Right atrium auricular region (tissue), 2 donors: Measurements from ENCODE around the gene KANSL3. TPM values are rescaled to one million over a fixed set of nuclear protein-coding genes. Genes with fewer than 3 reads are reported as not detected.

Experiments used
- DNase-seq: peaks from one replicate; pipeline ENCODE4 v3.0.0-alpha.2; 2019; ENCODE audit warnings: low spot score
- H3K27ac ChIP-seq, 2 donors: fragments of 200-600 bp; sonication (generic); 1 replicate in 1 of 2; 2 replicates in 1 of 2; pipeline ENCODE4 v1.5.1; 2016 to 2019
- H3K27me3 ChIP-seq, 2 donors: fragments of 200-600 bp; sonication (generic); one replicate each; pipeline versions ENCODE4 v1.5.1 to v1.6.0; 2017 to 2019
- H3K36me3 ChIP-seq: fragments of 200-600 bp; sonication (generic); one replicate; pipeline ENCODE4 v1.5.1; 2016
- H3K4me1 ChIP-seq, 2 donors: fragments of 200-600 bp; sonication (generic); one replicate each; pipeline versions ENCODE4 v1.5.1 to v1.6.0; 2017 to 2019
- H3K4me3 ChIP-seq, 2 donors: fragments of 200-600 bp; sonication (generic); 1 replicate in 1 of 2; 2 replicates in 1 of 2; pipeline ENCODE4 v1.5.1; 2017 to 2019; ENCODE audit warnings: mild to moderate bottlenecking in 1 of 2, moderate library complexity in 1 of 2
- H3K9me3 ChIP-seq, 2 donors: fragments of 200-600 bp; sonication (generic); one replicate each; pipeline ENCODE4 v1.5.1; 2019
- CTCF ChIP-seq, 2 donors: fragments of 200-600 bp; sonication (generic); IDR thresholded peaks; one replicate each; pipeline ENCODE4 v1.5.1; 2019; ENCODE audit warnings: antibody characterized with exemption in 2 of 2
- total RNA-seq, 2 donors: library from RNA; depleted of rRNA; stranded (reverse); fragments of >200 nt; gene quantifications; one replicate each; pipeline ENCODE4 v1.1.0, GENCODE V29; 2016

The KANSL3 gene
- total RNA-seq, 2 donors from 2014 or later = 27.3 to 29.4 TPM

GRCh38 chr2:96551605-96552314, 86.4 kb downstream of the KANSL3 start:
- H3K36me3 ChIP-seq = peaks cover 55% of the 10 kb centered on the region
- no peaks in the 10 kb centered on the region for H3K9me3 ChIP-seq
- TF ChIP-seq CTCF (IDR thresholded peaks at IDR 0.05) = no peak
- no peak for DNase-seq
- no peaks in the 10 kb centered on the region for H3K27me3 ChIP-seq
- H3K4me3 ChIP-seq = no peak overlapping the region
- peaks cover 0 to 18% of the 10 kb centered on the region in 2 donors for H3K4me1 ChIP-seq
- H3K27ac ChIP-seq = no peak overlapping the region

- Histone ChIP-seq H3K27me3 (no peaks in the 10 kb centered on the region), H3K4me1 (peaks cover 0 to 18% of the 10 kb centered on the region in 2 donors), H3K36me3 (peaks cover 59% of the 10 kb centered on the region), H3K4me3 (no peak overlapping the region), H3K27ac (no peak overlapping the region), H3K9me3 (no peaks in the 10 kb centered on the region)
- TF ChIP-seq CTCF (IDR thresholded peaks at IDR 0.05) = no peak
- no peak for DNase-seq
Measured at GRCh38 chr2:96550787-96551604, 87.1 kb downstream of the KANSL3 start.

DNA sequence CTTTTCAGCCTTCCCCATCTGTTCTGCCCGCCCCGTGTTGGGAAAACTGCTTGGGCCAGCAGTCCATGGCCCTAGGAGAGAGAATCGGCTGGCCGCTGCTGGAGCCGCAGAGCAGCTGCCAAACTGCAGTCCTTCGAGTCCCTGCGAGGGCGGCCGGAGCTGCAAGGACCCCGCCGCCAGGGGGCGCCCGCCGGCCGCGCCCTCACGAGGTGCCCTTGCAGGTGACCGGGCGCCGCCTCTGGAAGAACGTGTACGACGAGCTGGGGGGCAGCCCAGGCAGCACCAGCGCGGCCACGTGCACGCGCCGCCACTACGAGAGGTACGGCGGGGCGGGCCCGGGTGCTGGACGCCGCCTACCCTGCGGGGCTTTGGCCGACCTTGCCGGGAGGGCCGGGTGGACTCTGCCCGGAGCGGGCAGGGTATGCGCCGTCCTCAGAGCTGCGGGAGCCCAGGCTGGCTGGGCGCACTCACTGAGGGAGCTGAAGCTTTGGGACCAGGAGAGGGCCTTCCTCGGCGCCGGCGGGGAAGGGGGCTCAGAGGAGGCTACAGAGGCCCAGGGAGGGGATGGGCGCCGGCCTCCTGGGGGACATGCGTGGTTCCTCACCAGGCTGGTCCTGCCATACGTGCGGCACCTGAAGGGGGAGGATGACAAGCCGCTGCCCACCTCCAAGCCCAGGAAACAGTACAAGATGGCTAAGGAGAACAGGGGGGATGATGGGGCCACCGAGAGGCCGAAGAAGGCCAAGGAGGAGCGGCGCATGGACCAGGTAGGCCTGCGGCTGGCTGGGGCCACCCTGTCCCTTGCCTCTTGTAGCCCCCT, 87.9 kb downstream of the KANSL3 start:
- no peak for DNase-seq
- H3K27ac ChIP-seq = no peak overlapping the region
- H3K9me3 ChIP-seq = no peaks in the 10 kb centered on the region
- H3K4me1 ChIP-seq = peaks cover 0 to 18% of the 10 kb centered on the region in 2 donors
- peak; percentile 17 to 63 for TF ChIP-seq CTCF (IDR thresholded peaks at IDR 0.05)
- H3K36me3 ChIP-seq = peaks cover 59% of the 10 kb centered on the region
- no peak overlapping the region for H3K4me3 ChIP-seq
- no peaks in the 10 kb centered on the region for H3K27me3 ChIP-seq

DNA sequence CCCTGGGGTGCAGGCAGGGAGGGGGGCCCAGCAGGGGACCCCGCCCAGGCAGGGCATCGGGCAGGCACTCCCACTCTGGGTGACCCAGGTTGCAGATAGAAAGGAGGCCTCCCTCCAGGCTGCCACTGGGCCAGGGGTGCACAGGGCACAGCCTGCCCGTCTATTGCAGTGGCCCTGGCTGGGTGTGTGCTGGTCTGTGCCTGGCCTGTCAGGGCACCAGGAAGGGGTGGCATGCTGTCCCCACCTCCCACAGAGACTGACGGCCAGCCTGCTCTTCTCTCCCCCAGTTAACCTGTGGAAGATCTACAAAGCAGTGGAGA, 88.7 kb downstream of the KANSL3 start:
- Histone ChIP-seq H3K4me1 (peaks cover 0 to 12% of the 10 kb centered on the region in 2 donors), H3K4me3 (no peak overlapping the region), H3K27ac (no peak overlapping the region), H3K36me3 (peaks cover 59% of the 10 kb centered on the region), H3K27me3 (no peaks in the 10 kb centered on the region), H3K9me3 (no peaks in the 10 kb centered on the region)
- no peak for DNase-seq
- no peak for TF ChIP-seq CTCF (IDR thresholded peaks at IDR 0.05)

DNA sequence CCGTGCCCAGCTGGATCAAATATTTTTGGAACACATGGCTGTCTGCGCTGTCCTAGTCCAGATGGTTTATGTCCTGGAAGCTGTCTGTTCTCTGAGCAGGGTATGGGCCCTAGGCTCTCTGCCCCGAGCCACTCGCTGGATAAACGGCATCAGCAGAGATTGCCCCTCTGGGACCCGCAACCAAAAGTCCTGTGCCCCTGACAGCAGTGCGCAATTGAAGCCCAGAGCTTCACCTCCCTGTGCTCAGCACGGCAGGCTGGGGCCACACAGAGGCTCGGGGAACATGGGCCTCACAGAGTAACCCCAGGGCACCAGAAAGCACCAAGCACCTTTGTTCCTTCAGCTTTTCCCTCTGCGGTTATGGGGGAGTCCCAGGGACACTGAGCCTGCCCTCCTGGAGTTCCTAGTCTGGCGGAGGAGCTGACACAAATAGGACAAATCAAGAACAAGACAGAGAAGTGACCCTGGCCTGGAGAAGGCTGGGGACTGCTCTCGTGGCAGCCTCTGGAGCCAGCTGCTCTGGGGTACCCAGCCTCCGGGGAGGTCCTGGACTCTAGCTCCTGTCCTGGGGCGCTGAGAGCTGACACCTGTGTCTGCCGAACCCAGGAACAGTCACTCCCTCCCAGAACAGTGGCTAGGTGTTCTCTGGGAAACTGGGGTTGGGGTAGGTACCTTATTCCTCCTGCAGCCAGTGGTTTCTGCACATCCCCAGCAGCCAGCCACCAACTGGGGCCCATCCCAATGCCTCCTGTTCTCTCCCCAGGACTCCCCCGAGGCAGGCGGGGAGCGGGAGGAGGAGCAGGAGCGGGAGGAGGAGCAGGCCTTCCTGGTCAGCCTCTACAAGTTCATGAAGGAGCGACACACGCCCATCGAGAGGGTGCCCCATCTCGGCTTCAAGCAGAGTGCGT, 89.3 kb downstream of the KANSL3 start:
- Histone ChIP-seq H3K36me3 (peaks cover 59% of the 10 kb centered on the region), H3K4me1 (peaks cover 0 to 6% of the 10 kb centered on the region in 2 donors), H3K27me3 (no peaks in the 10 kb centered on the region), H3K9me3 (no peaks in the 10 kb centered on the region), H3K4me3 (no peak overlapping the region), H3K27ac (no peak overlapping the region)
- no peak for TF ChIP-seq CTCF (IDR thresholded peaks at IDR 0.05)
- DNase-seq = no peak
